Activated T-cell treated with anti-CD3 and anti-CD28 coated beads, Interleukin-2, amount 50 U/mL, for 72 hours (primary cell): ENCODE data around the gene GAREM1. TPM values are rescaled to one million over a fixed set of nuclear protein-coding genes. Genes with fewer than 3 reads are reported as not detected.

ENCODE experiments used
- ATAC-seq, 2 donors: fragments of 150-1000 bp; cut with Tn5 transposase; replicated peaks in 1 of 2; 2 replicates each; pipeline ENCODE4 v1.10.0; 2021; ENCODE audit warnings: moderate library complexity in 2 of 2, mild to moderate bottlenecking in 1 of 2
- DNase-seq, 2 donors: peaks; one replicate each; pipeline ENCODE4 v3.0.0; 2021 to 2022; ENCODE audit warnings: mixed read lengths in 1 of 2
- H3K27ac Mint-ChIP-seq: one replicate; pipeline ENCODE4 v1.8.0; 2022; ENCODE audit warnings: mild to moderate bottlenecking, moderate library complexity, mixed read lengths
- H3K27me3 Mint-ChIP-seq: one replicate; pipeline ENCODE4 v1.8.0; 2022; ENCODE audit warnings: low read depth, mixed read lengths
- H3K36me3 Mint-ChIP-seq, 2 donors: one replicate each; pipeline ENCODE4 v1.8.0; 2022; ENCODE audit warnings: mixed read lengths in 2 of 2, mild to moderate bottlenecking in 1 of 2; ENCODE audit not compliant: insufficient read depth in 2 of 2
- H3K4me1 Mint-ChIP-seq: one replicate; pipeline ENCODE4 v1.8.0; 2022; ENCODE audit warnings: low read depth, mixed read lengths
- H3K4me3 Mint-ChIP-seq, 2 donors: one replicate each; pipeline ENCODE4 v1.8.0; 2022; ENCODE audit warnings: mild to moderate bottlenecking in 2 of 2, mixed read lengths in 2 of 2, moderate library complexity in 2 of 2
- H3K9me3 Mint-ChIP-seq, 2 donors: one replicate each; pipeline ENCODE4 v1.8.0; 2022; ENCODE audit warnings: mixed read lengths in 2 of 2
- total RNA-seq, 2 donors: library from RNA; stranded (reverse); gene quantifications; one replicate each; pipeline ENCODE4 v1.2.3, GENCODE V29; 2022

Gene GAREM1
- total RNA-seq, 2 donors from 2014 or later: 0.19 to 0.39 TPM

GRCh38 chr18:32393407-32393806 lies 77.3 kb downstream of the GAREM1 start:
- Mint-ChIP-seq H3K4me1 (no peaks in the 10 kb centered on the region), H3K27me3 (peaks cover 19% of the 10 kb centered on the region), H3K36me3 (peaks cover 0 to 2% of the 10 kb centered on the region in 2 donors), H3K27ac (no peak overlapping the region), H3K9me3 (peaks cover 1 to 9% of the 10 kb centered on the region in 2 donors), H3K4me3 (no peak overlapping the region)
- DNase-seq (no peak), ATAC-seq (no peak)

GRCh38 chr18:32391126-32391525 lies 79.6 kb downstream of the GAREM1 start:
- no peaks in the 10 kb centered on the region for H3K4me1 Mint-ChIP-seq
- peaks cover 19% of the 10 kb centered on the region for H3K27me3 Mint-ChIP-seq
- H3K27ac Mint-ChIP-seq: no peak overlapping the region

GRCh38 chr18:32389858-32390257 lies 80.8 kb downstream of the GAREM1 start:
- Mint-ChIP-seq H3K36me3 (no peaks in the 10 kb centered on the region), H3K9me3 (no peaks in the 10 kb centered on the region), H3K27ac (no peak overlapping the region), H3K4me1 (no peaks in the 10 kb centered on the region), H3K4me3 (no peak overlapping the region), H3K27me3 (peaks cover 19% of the 10 kb centered on the region)
- no peak for ATAC-seq
- DNase-seq: no peak

More at GRCh38 chr18:32391126-32391525, 79.6 kb downstream of the GAREM1 start:
- Mint-ChIP-seq H3K36me3 (peaks cover 0 to 2% of the 10 kb centered on the region in 2 donors), H3K9me3 (peaks cover 0 to 3% of the 10 kb centered on the region in 2 donors), H3K4me3 (no peak overlapping the region)
- DNase-seq (no peak), ATAC-seq (no peak)

GRCh38 chr18:32389191-32389590 lies 81.5 kb downstream of the GAREM1 start:
- no peaks in the 10 kb centered on the region for H3K36me3 Mint-ChIP-seq
- H3K4me1 Mint-ChIP-seq: no peaks in the 10 kb centered on the region
- no peak overlapping the region for H3K4me3 Mint-ChIP-seq
- H3K27me3 Mint-ChIP-seq: peaks cover 19% of the 10 kb centered on the region
- no peaks in the 10 kb centered on the region for H3K9me3 Mint-ChIP-seq
- H3K27ac Mint-ChIP-seq: no peak overlapping the region
- ATAC-seq (no peak), DNase-seq (no peak)

GRCh38 chr18:32386471-32386870 lies 84.2 kb downstream of the GAREM1 start:
- Mint-ChIP-seq H3K27ac (no peak overlapping the region), H3K4me1 (no peaks in the 10 kb centered on the region), H3K4me3 (no peak overlapping the region), H3K27me3 (peaks cover 36% of the 10 kb centered on the region), H3K36me3 (no peaks in the 10 kb centered on the region), H3K9me3 (no peaks in the 10 kb centered on the region)
- DNase-seq (no peak), ATAC-seq (no peak)

- Mint-ChIP-seq H3K4me3 (no peak overlapping the region), H3K9me3 (no peaks in the 10 kb centered on the region), H3K4me1 (no peaks in the 10 kb centered on the region), H3K27me3 (peaks cover 25% of the 10 kb centered on the region), H3K36me3 (no peaks in the 10 kb centered on the region), H3K27ac (no peak overlapping the region)
- ATAC-seq (no peak), DNase-seq (no peak)
Measured at GRCh38 chr18:32383050-32383819, 87.4 kb downstream of the GAREM1 start.

GRCh38 chr18:32381761-32382160 lies 88.9 kb downstream of the GAREM1 start:
- Mint-ChIP-seq H3K4me1 (no peaks in the 10 kb centered on the region), H3K36me3 (no peaks in the 10 kb centered on the region), H3K27ac (no peak overlapping the region), H3K4me3 (no peak overlapping the region), H3K27me3 (peaks cover 19% of the 10 kb centered on the region), H3K9me3 (no peaks in the 10 kb centered on the region)
- ATAC-seq (no peak), DNase-seq (no peak)

GRCh38 chr18:32380559-32380958 lies 90.1 kb downstream of the GAREM1 start:
- Mint-ChIP-seq H3K4me1 (no peaks in the 10 kb centered on the region), H3K27me3 (peaks cover 19% of the 10 kb centered on the region), H3K36me3 (no peaks in the 10 kb centered on the region), H3K27ac (no peak overlapping the region), H3K4me3 (no peak overlapping the region), H3K9me3 (no peaks in the 10 kb centered on the region)
- ATAC-seq (no peak), DNase-seq (no peak)

GRCh38 chr18:32379891-32380290 lies 90.8 kb downstream of the GAREM1 start:
- DNase-seq (no peak), ATAC-seq (no peak)
- peaks cover 19% of the 10 kb centered on the region for H3K27me3 Mint-ChIP-seq
- H3K36me3 Mint-ChIP-seq: no peaks in the 10 kb centered on the region
- no peaks in the 10 kb centered on the region for H3K9me3 Mint-ChIP-seq
- H3K27ac Mint-ChIP-seq: no peak overlapping the region
- no peaks in the 10 kb centered on the region for H3K4me1 Mint-ChIP-seq
- no peak overlapping the region for H3K4me3 Mint-ChIP-seq

GRCh38 chr18:32378705-32379104 lies 92.0 kb downstream of the GAREM1 start:
- Mint-ChIP-seq H3K27ac (no peak overlapping the region), H3K4me3 (no peak overlapping the region), H3K4me1 (no peaks in the 10 kb centered on the region), H3K9me3 (no peaks in the 10 kb centered on the region), H3K27me3 (peaks cover 19% of the 10 kb centered on the region), H3K36me3 (no peaks in the 10 kb centered on the region)
- DNase-seq (no peak), ATAC-seq (no peak)

GRCh38 chr18:32373995-32374394 lies 96.7 kb downstream of the GAREM1 start:
- Mint-ChIP-seq H3K36me3 (no peaks in the 10 kb centered on the region), H3K9me3 (no peaks in the 10 kb centered on the region), H3K27ac (no peak overlapping the region), H3K4me3 (no peak overlapping the region), H3K4me1 (no peaks in the 10 kb centered on the region), H3K27me3 (no peaks in the 10 kb centered on the region)
- ATAC-seq (no peak), DNase-seq (no peak)

- H3K9me3 Mint-ChIP-seq: no peaks in the 10 kb centered on the region
- no peak for DNase-seq
- no peaks in the 10 kb centered on the region for H3K4me1 Mint-ChIP-seq
- H3K36me3 Mint-ChIP-seq: no peaks in the 10 kb centered on the region
- no peak overlapping the region for H3K27ac Mint-ChIP-seq
- ATAC-seq: no peak
- H3K4me3 Mint-ChIP-seq: no peak overlapping the region
- H3K27me3 Mint-ChIP-seq: no peaks in the 10 kb centered on the region
Measured at GRCh38 chr18:32373505-32373904, 97.2 kb downstream of the GAREM1 start.

- Mint-ChIP-seq H3K4me1 (no peaks in the 10 kb centered on the region), H3K27me3 (no peaks in the 10 kb centered on the region), H3K9me3 (no peaks in the 10 kb centered on the region), H3K4me3 (no peak overlapping the region), H3K27ac (no peak overlapping the region), H3K36me3 (no peaks in the 10 kb centered on the region)
- DNase-seq (no peak), ATAC-seq (no peak)
Measured at GRCh38 chr18:32372381-32373061, 98.2 kb downstream of the GAREM1 start.

- ATAC-seq (no peak), DNase-seq (no peak)
- Mint-ChIP-seq H3K9me3 (no peaks in the 10 kb centered on the region), H3K27ac (no peak overlapping the region), H3K4me3 (no peak overlapping the region), H3K27me3 (no peaks in the 10 kb centered on the region), H3K4me1 (no peaks in the 10 kb centered on the region), H3K36me3 (no peaks in the 10 kb centered on the region)
Measured at GRCh38 chr18:32372047-32372380, 98.7 kb downstream of the GAREM1 start.
